Activated naive CD4-positive, alpha-beta T cell treated with anti-CD3 and anti-CD28 coated beads, Interleukin-2, amount 50 U/mL, for 24 hours (primary cell): ENCODE measurements around the gene TMEM42.

Experiments
- H3K27ac Mint-ChIP-seq: one replicate; pipeline ENCODE4 v1.8.0; 2021; ENCODE audit warnings: mild to moderate bottlenecking, mixed read lengths
- H3K27me3 Mint-ChIP-seq: one replicate; pipeline ENCODE4 v1.8.0; 2021; ENCODE audit warnings: mixed read lengths
- H3K36me3 Mint-ChIP-seq: one replicate; pipeline ENCODE4 v1.8.0; 2021; ENCODE audit warnings: mixed read lengths
- H3K4me1 Mint-ChIP-seq: one replicate; pipeline ENCODE4 v1.8.0; 2021; ENCODE audit warnings: mixed read lengths
- H3K4me3 Mint-ChIP-seq: one replicate; pipeline ENCODE4 v1.8.0; 2021; ENCODE audit warnings: mild to moderate bottlenecking, mixed read lengths
- H3K9me3 Mint-ChIP-seq: one replicate; pipeline ENCODE4 v1.8.0; 2021; ENCODE audit warnings: mixed read lengths

TMEM42 gene

DNA sequence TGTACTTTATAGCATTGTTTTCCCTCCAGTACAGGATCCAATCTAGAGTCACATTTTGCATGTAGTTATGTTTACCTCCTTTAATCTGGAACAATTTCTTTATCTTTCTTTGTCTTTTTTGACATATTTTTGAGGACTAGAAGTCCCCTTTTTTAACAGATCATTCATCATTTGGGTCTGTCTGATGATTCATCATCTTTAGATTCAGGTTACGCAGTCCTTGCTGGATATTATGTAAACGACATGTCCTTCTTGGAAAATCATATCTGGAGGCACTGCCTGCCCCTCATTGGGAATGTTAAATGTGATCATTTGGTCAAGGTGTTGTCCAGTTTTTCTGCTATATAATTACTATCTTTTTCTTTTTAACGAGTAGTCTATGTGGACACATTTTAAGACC lies 31.0 kb downstream of the TMEM42 start:
- peaks cover 2% of the 10 kb centered on the region for H3K27me3 Mint-ChIP-seq

DNA sequence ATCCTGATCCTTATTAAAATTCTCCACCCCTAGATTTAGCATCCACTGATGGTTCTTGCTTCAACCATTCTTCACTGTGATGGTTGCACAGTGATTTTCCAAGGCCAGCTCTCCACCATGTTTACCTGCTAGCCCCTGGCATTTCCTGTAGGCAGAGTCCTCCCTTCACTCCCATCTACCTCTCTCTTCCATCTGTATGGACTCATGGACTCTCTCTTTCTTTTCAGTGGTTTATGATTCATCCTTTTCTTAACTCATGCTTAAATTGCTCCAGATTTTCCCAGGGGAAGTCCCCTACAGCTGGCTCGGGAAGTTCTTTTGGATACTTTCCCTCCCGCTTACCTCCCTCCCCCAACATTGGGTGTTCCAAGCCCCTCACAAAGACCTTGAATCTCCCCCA lies 31.4 kb downstream of the TMEM42 start:
- Mint-ChIP-seq H3K9me3 (no peaks in the 10 kb centered on the region), H3K4me3 (no peak overlapping the region), H3K4me1 (no peaks in the 10 kb centered on the region), H3K27ac (no peak overlapping the region), H3K36me3 (no peaks in the 10 kb centered on the region), H3K27me3 (peaks cover 1% of the 10 kb centered on the region)

More for the DNA sequence above, 31.0 kb downstream of the TMEM42 start:
- H3K4me1 Mint-ChIP-seq: no peaks in the 10 kb centered on the region
- H3K36me3 Mint-ChIP-seq: no peaks in the 10 kb centered on the region
- H3K4me3 Mint-ChIP-seq: no peak overlapping the region
- H3K27ac Mint-ChIP-seq: no peak overlapping the region
- no peaks in the 10 kb centered on the region for H3K9me3 Mint-ChIP-seq

DNA sequence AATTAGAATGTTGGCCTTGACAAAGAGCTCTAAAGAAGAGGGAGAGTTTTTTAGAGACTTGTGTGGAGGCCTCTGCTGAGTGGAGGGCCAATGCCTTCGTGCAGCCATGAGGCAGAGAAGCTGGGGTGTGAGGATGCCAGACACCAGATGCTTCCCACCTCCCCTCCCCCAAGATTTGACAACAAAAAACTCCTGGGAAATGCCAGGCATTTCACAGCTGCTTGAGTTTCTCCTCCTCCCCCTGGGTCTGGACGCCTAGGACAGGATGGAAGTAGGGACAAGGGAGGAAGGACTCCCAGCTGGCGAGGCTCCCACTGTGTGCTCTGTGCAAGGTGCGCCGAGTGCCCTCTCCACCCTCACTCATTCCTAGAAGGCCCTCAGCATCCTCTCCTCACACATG lies 32.8 kb downstream of the TMEM42 start:
- Mint-ChIP-seq H3K4me3 (no peak overlapping the region), H3K4me1 (no peaks in the 10 kb centered on the region), H3K27ac (no peak overlapping the region), H3K9me3 (no peaks in the 10 kb centered on the region), H3K36me3 (no peaks in the 10 kb centered on the region), H3K27me3 (no peaks in the 10 kb centered on the region)

DNA sequence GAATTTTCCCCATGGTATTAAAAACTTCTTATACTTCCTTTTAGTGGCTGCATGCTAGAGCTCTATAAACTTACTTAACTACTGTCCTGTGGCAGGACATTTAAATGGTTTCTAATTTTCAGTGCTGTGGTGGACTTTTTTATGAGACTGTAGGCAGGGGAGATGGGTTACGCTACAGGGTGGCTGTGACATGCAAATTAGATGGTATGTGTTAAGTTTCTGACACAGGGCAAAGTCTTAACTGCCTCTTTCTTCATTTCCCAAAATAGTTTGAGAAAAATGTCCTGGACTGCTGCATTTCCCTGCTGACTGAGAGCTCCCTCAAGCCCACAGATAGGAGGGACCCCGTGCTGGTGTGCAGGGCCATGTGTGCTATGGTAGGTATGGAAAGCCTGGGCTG lies 34.7 kb downstream of the TMEM42 start:
- Mint-ChIP-seq H3K36me3 (no peaks in the 10 kb centered on the region), H3K27ac (no peak overlapping the region), H3K4me1 (no peaks in the 10 kb centered on the region), H3K27me3 (peaks cover 6% of the 10 kb centered on the region), H3K9me3 (no peaks in the 10 kb centered on the region), H3K4me3 (no peak overlapping the region)

GRCh38 chr3:44899683-44900367 lies 38.1 kb downstream of the TMEM42 start:
- Mint-ChIP-seq H3K4me1 (no peaks in the 10 kb centered on the region), H3K9me3 (no peaks in the 10 kb centered on the region), H3K36me3 (no peaks in the 10 kb centered on the region), H3K27me3 (peaks cover 6% of the 10 kb centered on the region), H3K4me3 (no peak overlapping the region), H3K27ac (no peak overlapping the region)

DNA sequence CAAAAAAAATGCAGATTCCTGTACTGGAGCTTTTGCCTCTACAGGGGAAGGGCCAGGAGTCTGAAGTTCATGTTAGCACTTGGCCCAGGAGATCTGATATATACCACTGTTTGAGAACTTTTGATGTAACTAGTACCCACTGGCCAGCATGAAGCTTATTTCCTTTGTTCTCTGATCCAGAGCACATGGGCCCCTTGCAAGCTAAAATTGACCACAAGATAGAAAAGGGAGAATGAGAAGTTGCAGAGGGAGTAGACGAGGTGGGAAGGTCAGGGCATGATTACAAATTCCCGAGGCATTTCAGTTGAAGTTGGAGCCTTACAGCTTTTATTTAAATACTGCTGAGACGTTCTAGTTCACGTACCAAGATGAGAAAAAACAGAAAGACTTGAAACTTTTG lies 40.9 kb downstream of the TMEM42 start:
- Mint-ChIP-seq H3K4me1 (no peaks in the 10 kb centered on the region), H3K27ac (no peak overlapping the region), H3K9me3 (no peaks in the 10 kb centered on the region), H3K27me3 (peaks cover 7% of the 10 kb centered on the region), H3K4me3 (no peak overlapping the region), H3K36me3 (no peaks in the 10 kb centered on the region)

DNA sequence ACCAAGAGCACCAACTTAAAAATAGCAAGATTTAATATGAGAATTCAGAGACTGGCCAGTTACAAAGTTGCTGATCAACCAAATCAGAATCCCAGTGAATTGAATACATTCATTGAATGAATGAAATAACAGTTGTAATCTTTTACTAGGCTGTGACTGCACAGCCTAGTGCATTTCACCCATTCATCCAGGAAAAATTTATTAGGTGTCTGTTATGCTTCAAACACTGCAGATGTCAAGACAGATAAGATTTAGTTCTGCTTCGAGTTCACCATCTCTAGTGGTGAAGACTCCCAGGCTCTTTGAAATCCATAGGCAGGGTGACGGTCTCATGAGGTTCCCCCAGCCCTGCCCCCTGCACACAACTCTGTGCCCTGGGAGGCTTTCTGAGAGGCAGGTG lies 41.6 kb downstream of the TMEM42 start:
- Mint-ChIP-seq H3K9me3 (no peaks in the 10 kb centered on the region), H3K4me3 (no peak overlapping the region), H3K27me3 (peaks cover 10% of the 10 kb centered on the region), H3K27ac (no peak overlapping the region), H3K4me1 (no peaks in the 10 kb centered on the region), H3K36me3 (no peaks in the 10 kb centered on the region)

GRCh38 chr3:44903751-44904150 lies 42.0 kb downstream of the TMEM42 start:
- no peaks in the 10 kb centered on the region for H3K36me3 Mint-ChIP-seq
- no peak overlapping the region for H3K27ac Mint-ChIP-seq
- no peaks in the 10 kb centered on the region for H3K4me1 Mint-ChIP-seq
- H3K4me3 Mint-ChIP-seq: no peak overlapping the region
- H3K9me3 Mint-ChIP-seq: no peaks in the 10 kb centered on the region
- peaks cover 10% of the 10 kb centered on the region for H3K27me3 Mint-ChIP-seq

GRCh38 chr3:44905446-44906157 lies 43.9 kb downstream of the TMEM42 start:
- Mint-ChIP-seq H3K27ac (no peak overlapping the region), H3K4me3 (no peak overlapping the region), H3K9me3 (no peaks in the 10 kb centered on the region), H3K4me1 (no peaks in the 10 kb centered on the region), H3K27me3 (peaks cover 12% of the 10 kb centered on the region), H3K36me3 (peaks cover 2% of the 10 kb centered on the region)

- Mint-ChIP-seq H3K4me1 (no peaks in the 10 kb centered on the region), H3K9me3 (no peaks in the 10 kb centered on the region), H3K27ac (no peak overlapping the region), H3K36me3 (peaks cover 3% of the 10 kb centered on the region), H3K4me3 (no peak overlapping the region), H3K27me3 (peaks cover 9% of the 10 kb centered on the region)
These were observed 45.3 kb downstream of the TMEM42 start for GRCh38 chr3:44906997-44907396.

DNA sequence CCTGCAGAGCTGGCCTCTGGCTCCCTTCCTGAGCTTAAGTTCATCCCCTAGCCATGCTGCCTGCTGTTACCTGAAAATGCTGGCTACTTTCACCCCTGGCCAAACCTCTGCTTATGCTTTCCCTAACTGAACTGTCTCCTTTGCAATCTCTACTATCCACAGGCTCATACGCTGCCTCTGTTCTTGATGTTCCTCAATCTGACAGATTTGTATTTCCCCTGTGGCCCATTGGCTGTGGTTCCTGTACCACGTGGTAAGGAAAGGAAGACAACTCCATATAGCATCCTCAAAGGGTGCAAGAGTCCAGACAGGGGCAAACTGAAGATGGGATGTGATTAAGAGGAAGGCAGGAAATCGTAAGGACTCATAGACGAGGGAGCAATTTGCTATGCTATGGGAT lies 45.9 kb downstream of the TMEM42 start:
- Mint-ChIP-seq H3K27me3 (peaks cover 9% of the 10 kb centered on the region), H3K27ac (no peak overlapping the region), H3K36me3 (peaks cover 3% of the 10 kb centered on the region), H3K9me3 (no peaks in the 10 kb centered on the region), H3K4me1 (no peaks in the 10 kb centered on the region), H3K4me3 (no peak overlapping the region)

GRCh38 chr3:44909063-44909462 lies 47.4 kb downstream of the TMEM42 start:
- Mint-ChIP-seq H3K4me1 (no peaks in the 10 kb centered on the region), H3K27ac (no peak overlapping the region), H3K27me3 (peaks cover 9% of the 10 kb centered on the region), H3K9me3 (no peaks in the 10 kb centered on the region), H3K4me3 (no peak overlapping the region), H3K36me3 (peaks cover 3% of the 10 kb centered on the region)

DNA sequence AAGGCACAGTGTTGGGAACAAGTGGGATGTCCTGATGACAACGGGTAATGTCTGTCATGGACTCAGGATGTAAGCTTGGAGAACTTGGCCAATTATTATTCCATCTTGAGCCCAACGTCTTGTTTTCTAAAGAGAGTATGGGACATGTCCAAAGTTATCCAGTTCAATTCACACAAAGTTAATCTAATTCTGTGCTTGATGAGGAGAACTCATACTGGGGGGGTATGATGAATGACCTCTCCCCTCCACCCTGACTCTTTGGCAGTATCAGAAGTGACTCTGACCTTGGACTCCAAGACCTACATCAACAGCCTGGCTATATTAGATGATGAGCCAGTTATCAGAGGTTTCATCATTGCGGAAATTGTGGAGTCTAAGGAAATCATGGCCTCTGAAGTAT lies 49.0 kb downstream of the TMEM42 start:
- Mint-ChIP-seq H3K27me3 (peaks cover 9% of the 10 kb centered on the region), H3K27ac (no peak overlapping the region), H3K9me3 (no peaks in the 10 kb centered on the region), H3K4me1 (no peaks in the 10 kb centered on the region), H3K4me3 (no peak overlapping the region), H3K36me3 (peaks cover 3% of the 10 kb centered on the region)

DNA sequence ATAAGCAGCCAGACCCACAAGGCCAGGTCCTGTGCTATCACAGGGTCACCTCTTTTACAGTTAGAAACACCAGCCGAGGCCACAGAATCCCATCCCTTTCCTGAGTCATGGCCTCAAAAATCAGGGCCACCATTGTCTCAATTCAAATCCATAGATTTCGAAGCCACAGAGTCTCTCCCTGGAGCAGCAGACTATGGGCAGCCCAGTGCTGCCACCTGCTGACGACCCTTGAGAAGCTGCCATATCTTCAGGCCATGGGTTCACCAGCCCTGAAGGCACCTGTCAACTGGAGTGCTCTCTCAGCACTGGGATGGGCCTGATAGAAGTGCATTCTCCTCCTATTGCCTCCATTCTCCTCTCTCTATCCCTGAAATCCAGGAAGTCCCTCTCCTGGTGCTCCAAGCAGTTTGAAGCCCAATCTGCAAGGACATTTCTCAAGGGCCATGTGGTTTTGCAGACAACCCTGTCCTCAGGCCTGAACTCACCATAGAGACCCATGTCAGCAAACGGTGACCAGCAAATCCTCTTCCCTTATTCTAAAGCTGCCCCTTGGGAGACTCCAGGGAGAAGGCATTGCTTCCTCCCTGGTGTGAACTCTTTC lies 52.3 kb downstream of the TMEM42 start:
- Mint-ChIP-seq H3K27me3 (peaks cover 4% of the 10 kb centered on the region), H3K9me3 (no peaks in the 10 kb centered on the region), H3K4me3 (no peak overlapping the region), H3K36me3 (peaks cover 3% of the 10 kb centered on the region), H3K4me1 (no peaks in the 10 kb centered on the region), H3K27ac (no peak overlapping the region)

GRCh38 chr3:44914936-44915335 lies 53.2 kb downstream of the TMEM42 start:
- H3K4me3 Mint-ChIP-seq: no peak overlapping the region
- no peaks in the 10 kb centered on the region for H3K4me1 Mint-ChIP-seq
- no peak overlapping the region for H3K27ac Mint-ChIP-seq
- H3K27me3 Mint-ChIP-seq: peaks cover 1% of the 10 kb centered on the region
- H3K36me3 Mint-ChIP-seq: peaks cover 1% of the 10 kb centered on the region
- no peaks in the 10 kb centered on the region for H3K9me3 Mint-ChIP-seq
